Measurements from ENCODE around the gene KRT82.

The KRT82 gene

DNA sequence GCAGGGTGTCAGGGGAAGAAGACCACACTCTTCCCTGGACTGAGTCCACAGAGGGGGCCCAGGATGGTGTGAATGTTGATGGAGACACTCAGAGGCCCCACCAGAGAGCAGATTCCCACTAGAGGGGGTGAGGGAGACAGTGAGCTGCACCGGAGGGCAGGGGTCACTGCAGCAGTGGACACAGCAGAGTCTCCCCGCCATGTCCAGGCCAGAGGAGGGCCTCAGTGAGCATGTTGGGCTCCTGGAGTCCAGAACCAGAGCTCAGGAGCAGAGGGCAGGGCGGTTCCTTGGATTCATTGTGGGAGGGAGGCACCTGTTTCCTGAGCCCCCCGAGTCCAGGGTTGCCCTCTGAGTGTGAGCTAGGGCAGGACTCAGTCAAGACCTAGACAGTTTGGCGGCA, 1.8 kb upstream of the KRT82 start:
- no peak for DNase-seq

GRCh38 chr12:52404951-52405350, 1.2 kb downstream of the KRT82 start:
- DNase-seq, result no peak

GRCh38 chr12:52403561-52403960, 2.6 kb downstream of the KRT82 start:
- DNase-seq, result no peak

GRCh38 chr12:52402873-52403540, 3.1 kb downstream of the KRT82 start:
- DNase-seq, result no peak

DNA sequence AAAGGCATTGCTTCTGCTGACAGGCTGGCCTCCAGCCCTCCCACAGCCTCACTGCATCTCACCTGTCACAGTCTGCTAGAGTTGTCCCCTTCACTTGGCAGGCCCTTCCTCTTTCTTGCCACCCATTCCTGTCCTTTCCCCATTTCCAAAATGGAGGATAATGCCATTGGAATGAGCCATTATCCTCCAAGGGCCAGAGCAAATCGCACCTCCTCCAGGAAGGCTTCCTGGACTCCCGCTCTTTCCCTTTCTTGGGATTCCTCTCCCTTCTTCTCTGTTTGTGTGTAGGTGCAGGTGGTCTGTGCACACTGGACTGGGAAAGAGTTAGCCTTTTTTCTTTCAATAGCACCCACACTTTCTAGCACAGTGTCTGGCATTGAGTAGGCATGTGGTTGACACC, 3.8 kb downstream of the KRT82 start:
- no peak for DNase-seq

GRCh38 chr12:52401926-52402325, 4.2 kb downstream of the KRT82 start:
- DNase-seq, result no peak

DNA sequence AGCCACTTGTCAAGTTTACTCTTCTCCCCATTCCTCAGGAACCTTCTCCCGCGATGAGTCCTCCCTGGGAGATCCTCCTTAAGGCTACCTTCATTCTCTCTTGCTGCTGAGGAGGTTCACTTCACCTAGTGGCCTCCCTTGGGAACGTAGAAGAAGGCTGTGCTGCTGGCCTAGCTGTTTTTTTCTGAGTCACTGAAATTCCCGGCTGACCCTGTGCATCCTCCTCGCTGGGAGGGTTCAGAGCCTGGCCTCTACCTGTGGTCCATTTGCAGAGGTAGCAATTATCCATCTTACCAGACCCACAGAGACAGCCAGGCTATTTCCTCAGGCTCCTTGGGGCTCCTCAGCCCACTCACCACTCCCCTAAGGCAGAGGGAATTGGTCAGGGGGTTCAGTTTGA, 4.6 kb downstream of the KRT82 start:
- no peak for DNase-seq

DNA sequence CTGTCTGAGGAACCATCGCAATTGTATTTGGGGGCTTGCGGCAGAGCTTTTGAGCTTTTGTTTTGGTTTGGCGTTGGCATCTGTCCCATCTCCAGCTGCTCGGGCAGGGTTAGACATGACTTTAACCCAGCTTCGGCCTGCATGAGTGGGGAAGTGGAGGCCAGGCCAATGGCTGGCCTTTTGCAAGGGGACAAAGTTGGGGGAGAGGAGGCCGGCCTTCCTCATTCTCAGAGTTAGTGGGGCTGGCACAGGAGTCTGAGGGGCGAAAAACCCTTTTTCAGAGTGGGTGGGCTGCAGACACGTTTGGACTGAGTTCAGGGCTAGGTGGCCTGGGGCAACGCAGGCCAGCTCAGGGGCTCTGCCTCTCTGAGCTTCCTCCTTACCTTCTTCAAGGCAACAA, 5.2 kb downstream of the KRT82 start:
- no peak for DNase-seq

- no peak for DNase-seq
Measured at GRCh38 chr12:52399756-52400155, 6.4 kb downstream of the KRT82 start.

DNA sequence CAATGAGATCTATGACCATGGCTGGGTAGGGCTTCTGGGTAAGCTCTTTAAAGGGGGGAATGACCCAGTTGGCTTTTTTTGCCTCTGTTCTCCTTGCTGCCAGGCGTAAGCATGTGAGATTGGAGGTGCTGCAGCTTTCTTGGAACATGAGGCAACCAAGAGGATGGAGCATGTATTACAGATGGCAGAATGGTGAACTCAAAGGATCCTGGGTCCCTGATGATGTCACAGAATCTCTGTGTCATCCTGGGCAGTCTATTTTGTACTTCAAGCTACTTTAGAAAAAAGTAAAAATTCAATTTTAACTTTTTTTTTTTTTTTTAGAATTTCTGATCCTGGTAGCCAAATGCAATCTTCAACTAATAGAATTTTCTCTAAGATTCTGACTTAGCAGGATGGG, 8.0 kb downstream of the KRT82 start:
- DNase-seq, result no peak

GRCh38 chr12:52396656-52397055, 9.5 kb downstream of the KRT82 start:
- DNase-seq, result no peak

DNA sequence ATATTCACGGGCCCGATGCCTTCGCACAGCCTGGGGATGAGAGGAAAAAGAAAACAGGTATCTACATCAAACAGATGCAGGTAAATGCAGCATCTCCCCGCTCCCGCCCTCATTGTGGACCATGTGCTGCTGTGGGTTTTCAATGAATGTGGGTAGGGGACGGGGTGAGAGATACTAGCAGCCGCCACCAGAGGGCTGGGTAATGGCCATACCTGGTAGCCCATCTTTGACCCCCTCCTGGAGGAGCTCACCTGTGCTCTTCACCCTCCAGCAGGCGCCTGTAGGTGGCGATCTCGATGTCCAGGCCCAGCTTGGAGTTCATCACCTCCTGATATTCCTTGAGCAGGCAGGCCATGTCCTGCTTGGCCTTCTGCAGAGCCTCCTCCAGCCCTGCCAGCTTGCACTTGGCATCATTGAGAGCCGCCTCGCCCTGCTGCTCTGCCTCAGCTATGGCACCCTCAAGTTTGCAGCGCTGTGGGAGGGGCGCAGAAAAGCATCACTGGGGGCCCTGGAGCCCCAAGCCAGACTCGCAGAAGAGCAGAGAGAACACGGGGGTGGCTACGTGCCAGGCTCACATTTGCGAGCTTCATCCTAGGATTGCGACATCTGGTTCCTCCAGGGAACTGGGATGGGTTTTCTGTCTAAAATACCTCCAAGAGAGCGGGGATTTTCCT, 10.2 kb downstream of the KRT82 start:
- peak; percentile 25 for DNase-seq

GRCh38 chr12:52394836-52395405, 11.2 kb downstream of the KRT82 start:
- DNase-seq, result no peak

GRCh38 chr12:52392465-52393007, 13.6 kb downstream of the KRT82 start:
- no peak for DNase-seq

DNA sequence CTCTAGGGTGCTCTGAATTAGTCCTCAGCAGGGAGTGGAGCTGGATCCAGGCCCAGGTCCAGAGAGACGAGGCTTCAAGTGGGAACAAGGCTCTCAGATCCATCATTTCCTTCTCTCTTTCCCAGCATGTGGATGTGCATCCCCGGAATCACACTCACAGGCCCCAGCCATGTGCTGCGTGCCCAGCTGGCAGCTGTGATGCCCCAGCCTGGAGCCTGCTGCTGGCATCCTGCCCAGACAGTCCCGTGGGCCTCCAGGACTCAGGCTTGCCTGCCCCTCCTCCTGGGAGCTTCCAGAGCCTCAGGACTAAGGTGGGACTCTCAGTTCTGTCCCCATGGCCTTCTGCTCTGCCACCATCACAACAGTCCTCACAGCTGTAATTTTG, 14.5 kb downstream of the KRT82 start:
- no peak for DNase-seq

GRCh38 chr12:52390739-52391617, 15.2 kb downstream of the KRT82 start:
- peak; percentile 23 to 24 for DNase-seq

GRCh38 chr12:52389313-52390207, 16.6 kb downstream of the KRT82 start:
- DNase-seq, result no peak

DNA sequence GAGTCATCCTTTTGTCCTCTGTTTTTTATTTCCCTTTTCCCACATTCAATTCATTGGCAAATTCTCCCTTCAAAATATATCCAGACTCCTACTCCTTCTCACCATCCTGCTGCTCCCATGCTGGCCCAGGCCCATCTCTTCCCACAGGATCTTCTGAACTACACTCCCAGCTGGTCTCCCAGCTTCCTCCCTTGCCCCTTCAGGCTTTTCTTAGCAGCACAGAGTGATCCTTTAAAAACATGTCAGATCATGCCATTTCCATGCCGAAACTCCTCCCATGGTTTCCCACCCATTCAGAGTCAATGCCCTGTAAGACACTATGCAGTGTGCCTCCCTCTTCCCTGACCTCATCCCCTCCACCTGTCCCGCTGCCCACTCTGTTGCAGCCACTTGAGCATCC, 18.3 kb downstream of the KRT82 start:
- DNase-seq, result no peak

GRCh38 chr12:52385226-52385702, 20.9 kb downstream of the KRT82 start, which contains the start of gene KRT84:
KRT84 (minus strand) TSS chr12:52385652; CDS start chr12:52385585, 67 bp downstream.
- no peak for DNase-seq

DNA sequence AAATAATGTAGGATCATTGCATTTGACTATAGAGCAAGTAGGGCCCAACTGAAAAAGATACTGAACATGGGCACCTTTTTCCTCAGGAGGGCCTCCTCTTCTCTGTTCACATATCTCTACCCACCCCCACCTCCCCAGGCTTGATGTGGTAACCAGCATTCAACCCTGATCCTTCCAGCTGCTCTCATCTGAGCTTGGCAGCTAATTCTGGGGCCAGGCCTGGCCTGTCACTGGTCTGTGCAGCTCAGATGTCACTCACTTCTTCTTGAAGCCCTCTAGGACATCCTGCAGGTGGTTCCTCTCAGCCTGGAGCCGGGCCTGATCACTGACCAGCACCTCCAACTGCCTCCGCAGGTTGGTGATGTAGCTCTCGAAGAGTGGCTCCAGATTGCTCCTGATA, 22.8 kb downstream of the KRT82 start:
- DNase-seq, result no peak

- DNase-seq, result no peak
Measured at GRCh38 chr12:52382854-52383253, 23.3 kb downstream of the KRT82 start.

DNA sequence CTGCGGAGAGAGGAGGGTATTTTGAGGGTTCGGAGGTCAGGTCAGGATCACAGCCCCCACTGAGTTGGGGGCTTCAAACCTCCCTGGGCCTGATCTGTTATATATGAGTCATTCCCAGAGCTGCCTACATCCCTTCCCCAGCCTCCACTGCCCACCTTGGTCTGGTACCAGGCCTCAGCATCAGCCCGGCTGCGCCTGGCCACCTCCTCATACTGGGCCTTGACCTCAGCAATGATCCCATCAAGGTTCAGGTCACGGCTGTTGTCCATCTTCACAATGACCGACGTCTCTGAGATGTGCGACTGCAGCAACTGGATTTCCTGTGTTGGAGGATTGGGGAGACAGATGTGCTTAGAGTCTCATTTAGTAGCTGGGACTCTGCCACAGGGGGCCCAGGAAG, 24.9 kb downstream of the KRT82 start:
- DNase-seq, result no peak
